Stimulated activated CD4-positive, alpha-beta T cell treated with anti-CD3 and anti-CD28 coated beads, Interleukin-4, amount 100 ng/mL, for 48 hours (primary cell): ENCODE measurements around the gene TNNI3K.

Source experiments
- DNase-seq, 2 donors: peaks; one replicate each; pipeline ENCODE4 v3.0.0-alpha.2; 2020; ENCODE audit warnings: low read depth in 2 of 2

Gene TNNI3K

GRCh38 chr1:74392840-74393239 lies 157.7 kb downstream of the TNNI3K start:
- DNase-seq = no peak

- no peak for DNase-seq
Measured at GRCh38 chr1:74395571-74395970, 160.4 kb downstream of the TNNI3K start.

GRCh38 chr1:74396462-74396861 lies 161.3 kb downstream of the TNNI3K start:
- no peak for DNase-seq

GRCh38 chr1:74396933-74397332 lies 161.7 kb downstream of the TNNI3K start:
- no peak for DNase-seq

- DNase-seq = no peak
Measured at GRCh38 chr1:74399249-74399648, 164.1 kb downstream of the TNNI3K start.

- DNase-seq = no peak
Measured at GRCh38 chr1:74402873-74403272, 167.7 kb downstream of the TNNI3K start.

GRCh38 chr1:74403606-74404005 lies 168.4 kb downstream of the TNNI3K start:
- no peak for DNase-seq

- no peak for DNase-seq
Measured at GRCh38 chr1:74406759-74407158, 171.6 kb downstream of the TNNI3K start.

GRCh38 chr1:74407902-74408301 lies 172.7 kb downstream of the TNNI3K start:
- no peak for DNase-seq

- DNase-seq = no peak
Measured at GRCh38 chr1:74412244-74412643, 177.1 kb downstream of the TNNI3K start.

- no peak for DNase-seq
Measured at GRCh38 chr1:74415935-74416334, 180.7 kb downstream of the TNNI3K start.

- DNase-seq = no peak
Measured at GRCh38 chr1:74419611-74420010, 184.4 kb downstream of the TNNI3K start.

GRCh38 chr1:74420467-74420866 lies 185.3 kb downstream of the TNNI3K start:
- no peak for DNase-seq

GRCh38 chr1:74422421-74423292 lies 187.5 kb downstream of the TNNI3K start:
- DNase-seq = no peak

GRCh38 chr1:74423471-74423870 lies 188.3 kb downstream of the TNNI3K start:
- DNase-seq = no peak

GRCh38 chr1:74425676-74426075 lies 190.5 kb downstream of the TNNI3K start:
- no peak for DNase-seq

- DNase-seq = no peak
Measured at GRCh38 chr1:74426208-74426937, 191.2 kb downstream of the TNNI3K start.

- no peak for DNase-seq
Measured at GRCh38 chr1:74427681-74428080, 192.5 kb downstream of the TNNI3K start.

GRCh38 chr1:74429580-74429979 lies 194.4 kb downstream of the TNNI3K start:
- DNase-seq = no peak

GRCh38 chr1:74430342-74430934 lies 195.3 kb downstream of the TNNI3K start:
- no peak for DNase-seq

GRCh38 chr1:74431531-74431930 lies 196.3 kb downstream of the TNNI3K start:
- no peak for DNase-seq

- DNase-seq = no peak
Measured at GRCh38 chr1:74432325-74432724, 197.1 kb downstream of the TNNI3K start.

- DNase-seq = no peak
Measured at GRCh38 chr1:74434321-74434720, 199.1 kb downstream of the TNNI3K start.
